ENCODE results near the gene PAPOLA.
A peak's percentile ranks its signal among the peaks of the same experiment; 100 is the strongest.

Gene PAPOLA

DNA sequence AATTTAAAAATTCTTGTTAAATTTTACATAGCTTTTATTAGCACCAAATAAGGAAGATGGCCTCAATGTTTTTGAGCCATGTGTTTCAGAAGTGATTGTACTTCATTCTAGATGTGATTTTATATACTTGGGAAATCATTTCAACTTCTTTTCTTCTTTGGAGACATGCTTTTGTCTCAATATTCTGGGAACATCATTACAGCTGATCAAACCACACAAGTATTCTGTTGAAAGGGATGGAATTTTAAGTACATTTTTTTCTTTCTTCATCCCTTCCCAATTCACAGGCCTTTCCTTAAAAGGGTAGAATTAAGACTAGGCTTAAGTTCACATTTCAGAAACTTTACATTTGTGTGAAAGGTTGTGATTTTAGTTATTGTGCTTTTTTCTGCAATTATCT, 66.4 kb downstream of the PAPOLA start:
- no peak for DNase-seq

DNA sequence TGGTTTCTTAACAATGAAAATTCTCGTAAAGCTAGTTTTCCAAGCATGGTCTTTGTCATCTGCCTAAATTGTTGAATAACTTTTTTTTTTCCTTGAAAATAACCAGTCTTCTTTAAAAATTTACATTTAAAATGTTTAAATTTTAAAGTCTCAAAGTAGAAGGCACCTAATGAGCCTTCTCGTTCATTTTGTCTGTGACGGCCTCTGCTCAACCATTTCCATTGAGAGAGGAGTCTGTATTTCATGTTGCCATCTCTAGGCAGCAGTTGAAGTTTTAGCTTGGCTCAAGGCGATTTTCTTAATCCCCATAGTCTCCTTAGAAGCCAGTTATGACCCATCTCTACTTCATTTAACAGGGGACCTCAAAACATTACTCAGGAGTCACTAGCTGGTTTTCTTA, 69.1 kb downstream of the PAPOLA start:
- no peak for DNase-seq

DNA sequence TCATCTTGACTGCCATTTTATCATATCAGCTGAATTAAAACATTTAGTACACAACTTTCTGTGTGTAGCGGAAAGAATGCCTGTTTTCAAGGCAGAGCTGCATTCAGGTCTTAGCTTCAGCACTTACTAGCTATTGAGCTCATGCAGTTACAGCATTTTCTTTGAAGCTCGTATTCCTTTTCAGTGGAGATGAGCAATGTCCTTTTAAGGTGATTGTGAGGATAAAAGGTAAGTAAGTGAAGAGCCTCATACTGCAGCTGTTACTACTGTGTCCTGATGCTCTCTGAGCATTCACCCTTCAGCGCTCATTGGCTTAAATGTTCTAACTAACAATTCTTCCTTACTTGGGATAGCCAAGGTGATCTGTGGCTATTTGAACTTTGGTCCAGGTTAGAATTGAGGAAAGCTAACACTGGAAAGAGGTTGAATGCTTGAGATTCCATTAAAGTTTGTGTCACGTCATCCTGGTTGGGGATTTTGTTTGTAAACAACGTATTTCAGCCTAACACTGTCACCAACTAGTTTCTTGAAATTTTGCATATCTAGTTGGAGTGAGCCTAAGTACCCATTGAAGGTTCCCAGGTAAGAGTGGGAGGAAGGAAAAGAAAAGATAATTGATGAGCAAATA, 71.4 kb downstream of the PAPOLA start:
- DNase-seq = no peak

DNA sequence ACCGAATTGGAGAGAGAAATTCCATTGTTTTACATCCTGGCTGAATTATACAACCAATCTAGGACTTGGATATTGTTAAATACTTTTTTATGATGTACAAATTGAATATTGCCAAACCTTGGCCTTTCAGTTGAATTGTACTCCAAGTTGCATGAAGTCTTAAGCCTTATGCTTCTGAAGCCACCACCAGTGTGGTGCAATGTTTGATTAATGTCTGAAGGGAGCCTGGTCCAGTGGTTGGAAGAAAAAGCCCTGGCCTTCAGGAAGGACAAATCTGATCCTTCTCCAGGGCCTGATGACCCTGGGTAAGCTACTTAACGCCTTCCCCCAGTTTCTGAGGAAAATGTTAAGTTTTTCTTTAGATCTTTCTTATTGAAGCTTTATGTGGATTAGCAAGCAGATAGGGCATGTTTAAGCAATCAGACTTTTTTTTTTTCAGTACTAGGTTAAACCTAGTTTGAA, 72.0 kb downstream of the PAPOLA start:
- no peak for DNase-seq

DNA sequence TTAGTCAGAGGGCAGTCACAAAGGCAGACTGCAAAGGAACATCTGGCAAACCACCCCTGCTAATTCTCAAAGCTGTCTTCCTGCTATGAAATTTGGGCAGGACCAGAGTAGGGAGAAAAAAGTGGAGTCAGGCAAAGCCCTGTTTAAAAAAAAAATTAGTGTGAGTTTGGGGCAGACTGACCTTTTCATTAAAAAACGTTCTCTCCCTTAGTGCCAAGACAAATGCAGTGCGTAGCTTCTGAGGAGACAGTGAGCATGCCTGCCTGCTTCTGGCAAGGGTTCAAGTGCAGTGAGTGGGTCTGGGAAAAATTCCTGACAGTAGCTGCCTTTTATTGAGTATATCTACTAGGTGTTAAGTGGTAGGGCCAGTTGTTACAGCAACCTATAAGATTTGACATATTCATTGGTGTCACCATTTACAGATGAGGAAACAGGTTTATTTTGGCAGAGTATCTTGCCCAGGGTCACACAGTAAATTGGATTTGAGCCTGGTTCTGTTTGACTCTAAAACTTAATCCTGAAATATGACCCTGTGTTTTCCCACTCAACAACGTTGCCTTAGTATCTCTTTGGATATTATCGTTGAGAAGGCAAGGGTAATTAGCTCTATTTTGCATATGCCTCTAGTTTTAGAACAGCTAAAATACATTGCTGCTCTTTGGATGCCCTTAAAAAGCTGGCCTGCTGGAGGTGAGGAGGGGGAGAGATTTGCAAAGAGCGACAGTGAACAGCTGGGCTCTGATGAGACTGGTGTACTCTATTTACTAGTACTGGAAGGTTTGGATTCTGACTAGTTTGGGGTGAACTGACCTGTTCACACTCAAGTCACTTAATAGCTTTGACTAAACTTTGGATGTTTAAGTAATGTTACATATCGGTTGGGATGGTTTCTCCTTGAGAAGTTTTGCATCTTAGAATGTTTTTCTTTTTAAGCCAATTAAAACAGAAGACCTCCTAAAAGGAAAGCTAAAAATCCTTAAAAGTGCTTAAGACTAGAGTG, 72.8 kb downstream of the PAPOLA start:
- DNase-seq = no peak

DNA sequence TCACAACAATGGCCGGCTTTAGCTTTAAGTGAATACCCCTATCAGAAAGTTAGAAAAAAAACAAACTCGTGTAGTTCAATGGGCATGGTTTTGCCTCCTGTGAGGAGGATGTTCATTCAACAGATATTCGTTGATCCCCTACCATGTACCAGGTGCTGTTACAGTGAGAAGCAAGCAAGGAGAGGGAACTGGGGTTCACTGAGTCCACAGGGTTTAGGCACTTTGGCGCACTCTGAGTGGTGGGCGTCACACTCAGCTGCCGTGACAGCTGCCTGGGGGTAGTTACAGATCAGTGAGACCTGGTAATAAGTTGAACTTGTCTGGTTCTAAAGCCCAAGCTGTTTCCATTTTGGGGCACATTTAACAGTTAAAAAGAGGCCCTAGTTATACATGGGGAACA, 74.2 kb downstream of the PAPOLA start:
- no peak for DNase-seq

DNA sequence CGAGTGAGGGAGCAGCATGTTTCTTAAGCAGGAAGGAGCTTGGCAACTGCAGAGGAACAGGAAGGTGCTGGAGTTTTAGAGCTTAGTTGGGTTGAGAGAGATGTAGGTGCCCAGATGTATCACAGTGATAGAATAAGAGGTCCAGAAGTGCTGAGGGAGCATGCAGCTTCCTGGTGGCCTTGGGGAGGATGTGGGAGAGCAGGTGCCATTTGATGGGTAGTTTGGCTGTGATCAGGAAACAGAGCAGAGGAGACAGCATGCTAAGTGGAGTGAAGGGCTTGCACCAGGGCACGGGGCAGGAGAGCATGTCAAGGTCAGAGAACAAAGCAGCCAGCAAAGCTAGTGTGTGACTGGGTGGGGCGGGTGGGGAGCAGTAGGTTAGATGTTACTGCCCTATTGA, 74.8 kb downstream of the PAPOLA start:
- DNase-seq = no peak

DNA sequence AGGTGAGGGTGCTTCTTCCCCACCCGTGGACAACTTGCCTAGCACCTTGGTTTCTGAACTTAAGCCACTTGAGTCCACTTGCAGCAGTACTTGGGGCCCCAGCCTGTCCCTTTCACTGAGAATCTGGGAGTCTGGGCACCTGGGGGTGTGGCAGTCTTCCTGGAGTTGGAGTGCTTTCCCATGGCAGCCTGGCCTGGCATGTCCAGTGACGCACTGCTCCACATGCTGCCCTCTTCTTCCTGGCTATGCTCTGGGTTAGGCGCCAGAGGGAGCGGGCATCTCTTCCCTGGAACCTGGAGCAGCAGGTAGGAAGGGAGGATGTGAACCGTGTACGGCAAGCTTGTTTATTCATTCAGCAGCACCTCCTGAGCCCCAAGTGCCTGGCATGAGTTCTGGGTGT, 76.4 kb downstream of the PAPOLA start:
- no peak for DNase-seq

DNA sequence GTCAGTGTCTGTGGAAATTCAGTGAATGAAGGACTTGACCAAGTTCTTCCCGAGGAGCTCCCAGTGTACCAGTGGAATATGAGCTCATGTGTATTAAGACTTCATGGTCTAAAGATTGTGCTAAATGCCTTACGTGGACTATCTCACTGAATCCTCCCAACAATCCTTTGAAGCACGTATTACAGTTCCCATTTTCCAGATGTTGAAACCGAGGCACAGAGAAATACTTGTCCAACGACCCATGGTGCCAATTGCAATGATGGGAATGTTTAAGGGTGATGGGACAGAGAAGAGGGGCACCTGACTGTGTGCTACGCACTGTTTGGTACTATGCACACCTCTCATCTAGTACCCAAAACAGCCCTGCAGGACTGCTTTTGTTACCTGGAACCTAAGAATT, 77.2 kb downstream of the PAPOLA start:
- no peak for DNase-seq

DNA sequence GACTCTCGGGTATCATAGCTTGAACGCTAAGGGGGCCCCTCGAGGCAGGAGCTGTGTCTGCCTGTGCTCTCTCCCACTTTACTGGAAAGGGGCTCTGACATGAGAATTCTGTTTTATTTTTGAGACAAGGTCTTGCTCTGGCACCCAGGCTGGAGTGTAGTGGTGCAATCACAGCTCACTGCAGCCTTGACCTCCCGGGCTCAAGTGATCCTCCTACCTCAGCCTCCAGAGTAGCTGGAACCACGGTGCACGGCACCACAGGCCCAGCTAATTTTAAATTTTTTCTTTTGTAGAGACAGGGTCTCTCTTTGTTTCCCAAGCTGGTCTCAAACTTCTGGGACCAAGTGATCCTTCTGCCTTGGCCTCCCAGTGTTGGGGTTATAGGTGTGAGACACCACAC, 77.7 kb downstream of the PAPOLA start:
- DNase-seq = no peak

DNA sequence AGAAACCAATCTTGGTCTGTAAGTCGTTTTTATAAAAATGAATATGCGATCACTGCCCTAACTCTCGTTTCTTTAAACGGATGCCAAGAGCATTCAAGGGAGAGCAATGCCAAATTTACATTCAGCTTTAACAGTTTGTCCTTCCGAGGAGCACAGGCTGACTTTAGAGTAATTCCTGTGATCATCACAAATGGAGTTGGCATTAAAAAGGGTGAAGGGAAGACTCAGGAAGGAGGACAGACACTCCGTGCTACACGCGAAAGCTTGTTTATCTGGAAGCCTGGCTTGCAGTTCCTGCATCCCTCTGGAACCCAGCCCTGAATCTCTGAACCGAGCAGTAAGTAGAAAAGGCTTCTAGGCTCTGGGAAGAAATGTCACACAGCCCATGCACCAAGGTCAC, 78.4 kb downstream of the PAPOLA start:
- no peak for DNase-seq

DNA sequence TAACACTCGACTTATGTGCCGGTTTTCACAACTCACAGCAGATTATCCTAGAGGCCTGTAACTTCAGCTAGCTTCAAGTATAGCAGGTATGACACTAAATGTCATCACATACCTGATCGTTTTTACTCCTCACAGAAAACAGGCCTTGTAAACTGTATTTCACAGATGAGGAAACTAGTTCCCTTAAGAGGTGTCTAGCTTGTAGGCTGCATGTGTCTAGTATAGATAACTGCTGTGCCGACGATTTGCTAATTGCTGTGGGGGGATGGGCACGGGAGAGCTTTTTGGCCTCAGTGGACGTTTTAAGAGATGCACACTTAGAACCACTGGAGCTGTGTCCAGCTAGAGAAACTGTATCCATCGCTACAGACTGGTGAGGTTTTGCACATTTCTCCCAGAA, 78.8 kb downstream of the PAPOLA start:
- no peak for DNase-seq

DNA sequence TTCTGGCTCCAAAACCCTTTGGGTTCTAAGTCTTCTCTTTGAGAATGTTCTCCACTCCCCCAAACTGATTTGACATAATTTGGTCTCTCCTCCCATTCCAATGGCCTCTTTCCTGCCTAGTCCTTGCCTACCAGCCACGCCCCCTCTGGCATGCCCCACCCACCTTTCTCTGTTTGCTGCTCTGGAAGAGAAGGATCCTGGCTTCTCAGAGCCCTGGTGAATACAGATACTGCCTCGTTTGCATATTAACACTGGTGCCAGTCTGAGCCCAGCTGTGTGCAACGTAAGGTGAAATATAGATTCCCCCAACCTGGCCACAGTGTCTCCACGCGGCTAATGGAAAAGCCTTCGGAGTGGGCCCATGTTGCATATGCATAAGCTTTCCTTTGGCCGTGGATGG, 79.7 kb downstream of the PAPOLA start:
- DNase-seq = no peak

DNA sequence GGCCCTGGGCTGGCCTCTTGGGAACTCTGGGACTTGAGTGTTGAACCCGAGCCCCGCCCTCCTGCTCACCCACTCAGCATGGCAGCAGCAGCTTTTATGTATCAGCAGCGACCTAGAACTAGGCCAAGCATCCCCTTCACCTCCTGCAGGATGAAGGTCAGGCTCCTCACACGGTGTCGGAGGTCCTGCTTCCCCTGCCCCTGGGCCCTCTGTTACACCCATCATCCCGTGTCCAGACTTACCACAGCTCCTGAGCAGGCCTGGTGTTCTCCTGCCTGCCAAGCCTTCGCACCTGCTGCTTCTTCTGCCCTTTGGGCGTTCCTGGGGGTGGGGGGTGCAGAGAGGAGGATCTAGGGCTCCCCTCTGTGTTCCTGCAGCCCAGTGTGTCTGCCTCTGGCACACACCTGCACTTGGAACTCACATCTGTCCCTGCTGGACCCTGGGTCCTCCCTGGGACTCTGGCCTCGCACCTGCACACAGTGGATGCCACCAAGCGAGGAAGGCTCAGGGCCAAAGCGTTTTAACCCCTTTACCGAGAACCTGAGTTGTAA, 80.3 kb downstream of the PAPOLA start:
- DNase-seq = no peak

DNA sequence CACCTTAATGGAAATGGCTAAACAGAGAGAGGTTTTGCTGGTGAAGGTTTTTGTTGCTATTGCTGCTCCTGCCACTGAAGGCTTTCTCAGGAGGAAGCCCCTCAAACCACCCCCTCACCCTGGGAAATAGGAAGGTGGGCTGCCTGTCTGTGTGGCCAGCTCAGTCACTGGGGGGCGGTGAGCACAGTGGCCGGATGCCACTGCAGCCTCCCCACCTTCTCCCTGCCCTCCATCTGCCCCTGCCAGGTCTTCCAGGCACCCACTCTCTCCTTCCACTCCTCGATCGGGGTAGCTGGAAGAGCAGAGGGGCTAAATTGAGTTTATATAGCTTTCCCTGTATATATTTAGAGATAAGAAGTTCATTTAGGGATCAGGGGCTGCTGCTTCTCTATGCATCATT, 80.8 kb downstream of the PAPOLA start:
- DNase-seq = no peak

DNA sequence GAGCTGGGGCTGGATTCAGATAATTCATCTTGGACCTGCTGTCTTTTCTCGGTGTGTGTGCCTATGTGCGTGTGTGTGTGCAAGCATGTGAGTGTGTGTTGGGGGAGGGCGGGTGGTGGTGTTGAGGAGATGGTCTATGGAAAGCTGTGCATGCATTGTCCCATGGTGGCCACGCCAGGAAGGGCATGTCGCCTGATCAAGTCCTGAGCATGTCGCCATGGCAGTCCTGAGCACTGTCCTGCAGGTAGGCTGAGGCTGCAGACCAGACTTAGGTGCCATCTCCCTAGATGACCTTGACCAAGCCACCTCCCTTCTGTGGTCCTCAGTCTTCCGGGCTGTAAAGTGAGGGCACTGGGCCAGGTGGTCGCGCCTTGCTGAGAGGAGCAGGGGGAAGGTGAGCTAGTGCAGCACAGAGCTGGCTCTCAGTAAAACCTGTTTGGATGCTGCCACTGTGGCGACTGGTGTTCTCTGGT, 81.4 kb downstream of the PAPOLA start:
- DNase-seq = no peak

DNA sequence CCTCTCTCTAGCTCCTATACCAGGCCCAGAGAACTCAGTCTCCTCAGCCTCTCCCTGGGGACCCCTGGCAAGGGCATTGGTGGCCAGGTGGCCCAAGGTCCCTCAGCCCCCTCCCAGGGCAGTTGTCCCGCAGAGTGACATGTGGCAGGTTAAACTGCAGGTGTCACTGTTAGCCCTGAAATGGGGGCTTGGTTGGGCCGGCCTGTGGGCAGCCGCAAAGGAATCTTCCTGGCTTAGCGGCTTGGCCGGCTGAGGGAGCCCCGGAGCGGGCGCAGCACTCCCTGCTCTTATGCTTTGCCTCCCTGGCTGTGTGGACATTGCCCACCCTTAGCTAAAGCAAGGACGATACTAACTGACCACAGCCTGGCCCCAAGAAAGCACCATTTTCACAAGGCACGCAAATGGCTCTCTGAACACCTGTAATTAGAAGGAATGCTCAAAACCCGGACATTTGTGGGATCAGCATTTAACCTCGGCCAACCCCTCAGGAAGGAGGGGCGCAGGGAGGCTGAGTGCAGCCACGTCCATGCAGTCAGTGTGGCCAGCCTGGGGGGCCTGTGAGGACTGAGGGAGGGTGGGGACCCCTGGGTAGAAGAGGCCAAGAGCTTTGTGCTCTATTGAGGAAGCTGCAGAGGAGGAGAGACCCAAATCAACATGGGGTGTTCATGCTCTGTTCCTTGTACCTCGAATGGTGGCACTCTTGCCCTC, 82.2 kb downstream of the PAPOLA start:
- peak; percentile 40 for DNase-seq

DNA sequence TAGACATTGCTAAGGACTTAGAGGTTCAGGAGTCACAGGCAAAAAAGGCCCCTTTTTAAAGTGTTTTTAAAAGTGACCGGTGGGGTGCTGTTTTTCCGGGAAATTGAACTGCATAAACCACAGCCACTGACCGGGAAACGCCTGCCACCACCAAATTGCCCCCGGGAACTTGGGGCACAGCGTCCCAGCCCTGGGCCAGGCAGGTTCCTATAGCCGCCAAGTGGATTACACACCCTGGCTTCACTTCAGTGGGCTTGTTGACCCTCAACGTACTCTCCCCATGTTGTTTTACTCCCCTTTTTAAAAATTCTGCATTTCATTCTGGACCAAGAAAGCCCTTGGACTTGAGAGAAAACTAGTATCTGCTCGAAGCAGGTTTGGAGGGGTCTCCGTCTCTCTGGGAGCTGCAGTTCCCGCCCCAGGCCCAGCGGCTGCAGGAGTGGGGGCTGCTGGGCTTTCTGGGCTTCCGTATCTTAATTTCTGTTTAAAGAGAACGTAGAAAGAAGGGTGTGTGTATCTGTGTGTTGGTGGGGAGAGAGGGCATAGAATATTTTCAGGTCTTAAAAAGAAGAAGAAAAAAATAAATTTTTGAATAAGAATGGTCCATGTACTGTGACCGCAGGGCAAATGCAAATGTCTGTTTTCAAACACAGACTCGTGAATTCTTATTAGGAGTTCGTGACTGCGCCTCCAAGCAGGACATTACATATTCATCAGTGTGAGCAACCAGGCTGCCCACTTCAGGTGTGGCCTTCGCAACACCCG, 82.9 kb downstream of the PAPOLA start:
- DNase-seq = no peak

DNA sequence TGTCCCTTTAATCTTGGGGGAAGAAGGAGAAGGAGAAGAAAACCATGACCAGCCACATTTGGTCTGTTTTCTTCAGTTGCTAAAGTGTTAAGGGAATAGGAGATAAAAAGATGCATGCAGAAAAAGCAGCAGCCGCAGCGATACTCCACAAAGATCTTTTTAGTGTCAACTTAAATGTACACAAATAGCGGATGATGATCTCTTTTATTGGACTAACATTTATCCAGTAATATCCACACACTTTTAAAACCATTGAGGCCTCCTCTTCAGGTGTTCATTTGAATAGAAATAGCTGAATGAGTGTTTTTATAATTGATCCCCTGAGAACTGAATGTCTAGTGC, 83.5 kb downstream of the PAPOLA start:
- DNase-seq = peak; percentile 42

DNA sequence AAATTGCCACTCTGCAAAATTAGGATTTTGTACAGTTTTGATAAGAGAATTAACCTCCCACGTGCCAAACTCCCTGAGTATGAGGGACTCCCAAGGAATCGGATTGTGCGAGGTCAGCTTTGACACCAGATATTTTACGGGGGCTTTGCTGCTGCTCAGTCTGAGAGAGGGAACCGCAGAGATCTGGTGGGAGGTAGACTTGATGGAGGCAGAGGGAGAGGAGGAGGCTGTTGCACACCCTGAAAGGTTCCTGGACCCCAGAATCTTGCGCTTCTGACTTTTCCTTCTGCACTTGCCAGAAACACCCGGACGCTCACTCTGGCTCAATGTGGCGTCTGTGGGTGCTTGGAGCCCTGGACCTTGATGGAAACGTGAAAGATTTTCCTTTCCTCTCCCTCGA, 83.9 kb downstream of the PAPOLA start:
- no peak for DNase-seq

DNA sequence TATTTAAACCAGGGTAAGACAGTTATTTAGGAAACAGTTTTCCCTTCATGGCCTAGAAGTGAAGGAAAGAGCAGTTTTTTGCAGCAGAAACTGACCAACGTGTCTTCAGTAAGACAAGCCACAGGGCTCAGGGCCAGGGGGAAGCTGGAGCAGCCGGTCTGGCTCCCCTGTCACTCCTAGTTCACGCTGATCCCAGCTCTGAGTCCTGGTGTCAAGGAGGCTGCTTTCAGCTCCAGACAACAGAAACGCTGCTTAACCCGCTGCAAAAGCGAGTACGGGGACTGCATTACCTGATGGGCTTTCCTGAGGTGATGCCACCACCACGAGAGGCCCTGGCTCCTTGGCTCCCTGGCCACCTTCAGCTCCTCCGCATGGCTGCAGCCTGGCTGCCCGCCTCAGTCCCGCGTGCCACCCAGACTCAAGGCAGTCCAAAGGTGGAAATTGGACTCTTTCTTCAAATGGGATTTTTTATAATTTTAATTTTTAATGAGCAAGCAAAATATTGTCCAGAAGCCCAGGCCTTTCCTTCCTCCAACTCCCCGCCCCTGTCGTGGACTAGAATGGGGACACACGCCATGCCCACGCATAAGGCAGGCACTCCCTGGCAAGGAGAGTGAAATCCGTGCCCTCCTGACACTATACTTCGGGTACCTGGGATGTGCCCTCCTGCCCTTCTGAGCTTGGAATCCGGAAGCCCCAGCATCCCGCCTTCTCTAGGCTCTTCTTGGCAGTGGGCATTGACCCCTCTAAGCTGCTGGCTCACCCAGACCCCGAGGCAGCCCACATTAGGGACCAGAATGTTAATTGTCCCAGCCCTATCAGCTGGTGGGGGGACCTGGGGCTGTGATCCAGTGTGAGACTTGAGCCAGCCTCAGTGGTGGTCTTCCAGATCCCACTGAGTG, 85.0 kb downstream of the PAPOLA start:
- DNase-seq = no peak

Measured in NCI-H748 treated with DMSO at 0.1 percent for 48 hours (cell line).